ENCODE data around the gene TADA1.

DNA sequence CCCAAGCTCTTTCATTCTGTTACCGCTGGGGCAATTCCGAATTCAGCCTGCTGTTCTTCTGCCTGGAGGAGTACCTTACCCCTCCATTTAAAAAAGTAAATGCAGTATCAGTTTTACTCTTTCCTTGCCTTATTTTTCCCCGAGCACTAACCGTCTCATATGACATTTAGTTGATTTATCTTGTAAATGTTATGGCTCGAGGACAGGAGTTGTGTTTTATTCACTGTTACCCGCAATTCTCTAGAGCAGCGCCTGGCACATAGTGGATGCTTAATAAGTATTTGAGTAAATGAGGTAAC is 425 bp upstream of the TADA1 start:
- TF ChIP-seq POLR2A (IDR thresholded peaks at IDR 0.05) (no peak), CTCF (IDR thresholded peaks at IDR 0.05) (peak in 5 of 12 donors; percentile 0 to 34 (median 10))
